Measurements from ENCODE around the gene MFNG.
A peak's percentile ranks its signal among the peaks of the same experiment; 100 is the strongest.

The MFNG gene

GRCh38 chr22:37427711-37428635 is 58.2 kb downstream of the MFNG start:
- Mint-ChIP-seq H3K27me3 (peaks cover 57% of the 10 kb centered on the region), H3K36me3 (peaks cover 5% of the 10 kb centered on the region), H3K4me3 (peak overlapping the region; percentile 50), H3K4me1 (peaks cover 4% of the 10 kb centered on the region), H3K9me3 (no peaks in the 10 kb centered on the region), H3K27ac (no peak overlapping the region)
- peak in 1 of 2 donors; percentile 32 for DNase-seq (ENCODE audit: low spot score in 2 of 2)
- no peak for ATAC-seq (ENCODE audit: low read depth)

- Mint-ChIP-seq H3K4me1 (peaks cover 4% of the 10 kb centered on the region), H3K36me3 (peaks cover 5% of the 10 kb centered on the region), H3K27ac (no peak within 1 kb of the TSS), H3K4me3 (peak within 1 kb of the TSS; percentile 74), H3K27me3 (peaks cover 52% of the 10 kb centered on the region), H3K9me3 (no peaks in the 10 kb centered on the region)
- DNase-seq (ENCODE audit: low spot score in 2 of 2): no peak
- ATAC-seq (ENCODE audit: low read depth): no peak
These were observed 59.0 kb downstream of the MFNG start, which contains the start of gene ELFN2 for GRCh38 chr22:37427135-37427710. Gene ELFN2, minus strand, starts transcription at chr22:37427479. Its CDS starts 51,945 bp downstream, at chr22:37375534.

- DNase-seq (ENCODE audit: low spot score in 2 of 2) (no peak), ATAC-seq (ENCODE audit: low read depth) (no peak)
- Mint-ChIP-seq H3K27me3 (peaks cover 48% of the 10 kb centered on the region), H3K9me3 (no peaks in the 10 kb centered on the region), H3K27ac (no peak overlapping the region), H3K36me3 (peaks cover under 1% of the 10 kb centered on the region), H3K4me1 (peaks cover 4% of the 10 kb centered on the region), H3K4me3 (peak overlapping the region; percentile 74)
These were observed 59.5 kb downstream of the MFNG start for GRCh38 chr22:37426706-37427134.

- no peak overlapping the region for H3K27ac Mint-ChIP-seq
- peaks cover 4% of the 10 kb centered on the region for H3K4me1 Mint-ChIP-seq
- ATAC-seq (ENCODE audit: low read depth): peak; percentile 20
- peaks cover 47% of the 10 kb centered on the region for H3K27me3 Mint-ChIP-seq
- no peak overlapping the region for H3K4me3 Mint-ChIP-seq
- H3K36me3 Mint-ChIP-seq: no peaks in the 10 kb centered on the region
- DNase-seq (ENCODE audit: low spot score in 2 of 2): no peak
- no peaks in the 10 kb centered on the region for H3K9me3 Mint-ChIP-seq
These were observed 60.1 kb downstream of the MFNG start for GRCh38 chr22:37425800-37426705.

- Mint-ChIP-seq H3K27me3 (peaks cover 46% of the 10 kb centered on the region), H3K27ac (no peak overlapping the region), H3K36me3 (no peaks in the 10 kb centered on the region), H3K4me1 (peaks cover 8% of the 10 kb centered on the region), H3K9me3 (no peaks in the 10 kb centered on the region), H3K4me3 (no peak overlapping the region)
- no peak for DNase-seq (ENCODE audit: low spot score in 2 of 2)
- no peak for ATAC-seq (ENCODE audit: low read depth)
These were observed 60.8 kb downstream of the MFNG start for GRCh38 chr22:37425369-37425768.

GRCh38 chr22:37423283-37423682 is 62.9 kb downstream of the MFNG start:
- Mint-ChIP-seq H3K27ac (no peak overlapping the region), H3K9me3 (no peaks in the 10 kb centered on the region), H3K27me3 (peaks cover 48% of the 10 kb centered on the region), H3K4me3 (no peak overlapping the region), H3K4me1 (peaks cover 20% of the 10 kb centered on the region), H3K36me3 (peaks cover 4% of the 10 kb centered on the region)
- DNase-seq (ENCODE audit: low spot score in 2 of 2) (no peak), ATAC-seq (ENCODE audit: low read depth) (no peak)

- no peak for ATAC-seq (ENCODE audit: low read depth)
- H3K9me3 Mint-ChIP-seq: no peaks in the 10 kb centered on the region
- H3K27ac Mint-ChIP-seq: no peak overlapping the region
- peaks cover 53% of the 10 kb centered on the region for H3K27me3 Mint-ChIP-seq
- no peak for DNase-seq (ENCODE audit: low spot score in 2 of 2)
- peaks cover 4% of the 10 kb centered on the region for H3K36me3 Mint-ChIP-seq
- no peak overlapping the region for H3K4me3 Mint-ChIP-seq
- peaks cover 25% of the 10 kb centered on the region for H3K4me1 Mint-ChIP-seq
These were observed 64.7 kb downstream of the MFNG start for GRCh38 chr22:37421468-37421877.

- H3K4me1 Mint-ChIP-seq: peaks cover 29% of the 10 kb centered on the region
- ATAC-seq (ENCODE audit: low read depth) (no peak), DNase-seq (ENCODE audit: low spot score in 2 of 2) (no peak)
- peaks cover 4% of the 10 kb centered on the region for H3K36me3 Mint-ChIP-seq
- H3K27me3 Mint-ChIP-seq: peaks cover 53% of the 10 kb centered on the region
- no peak overlapping the region for H3K27ac Mint-ChIP-seq
- H3K4me3 Mint-ChIP-seq: peak overlapping the region; percentile 85
- H3K9me3 Mint-ChIP-seq: no peaks in the 10 kb centered on the region
These were observed 65.3 kb downstream of the MFNG start for GRCh38 chr22:37420686-37421467.

- ATAC-seq (ENCODE audit: low read depth): peak; percentile 31
- H3K27me3 Mint-ChIP-seq: peaks cover 48% of the 10 kb centered on the region
- H3K9me3 Mint-ChIP-seq: no peaks in the 10 kb centered on the region
- no peak overlapping the region for H3K27ac Mint-ChIP-seq
- H3K4me3 Mint-ChIP-seq: peak overlapping the region; percentile 85
- no peak for DNase-seq (ENCODE audit: low spot score in 2 of 2)
- H3K4me1 Mint-ChIP-seq: peaks cover 28% of the 10 kb centered on the region
- H3K36me3 Mint-ChIP-seq: peaks cover 4% of the 10 kb centered on the region
These were observed 66.1 kb downstream of the MFNG start for GRCh38 chr22:37419969-37420685.

GRCh38 chr22:37419370-37419968 is 66.7 kb downstream of the MFNG start:
- peaks cover 47% of the 10 kb centered on the region for H3K27me3 Mint-ChIP-seq
- no peaks in the 10 kb centered on the region for H3K9me3 Mint-ChIP-seq
- H3K36me3 Mint-ChIP-seq: peaks cover 4% of the 10 kb centered on the region
- peak overlapping the region; percentile 69 for H3K4me3 Mint-ChIP-seq
- H3K4me1 Mint-ChIP-seq: peaks cover 28% of the 10 kb centered on the region
- H3K27ac Mint-ChIP-seq: no peak overlapping the region
- ATAC-seq (ENCODE audit: low read depth) (no peak), DNase-seq (ENCODE audit: low spot score in 2 of 2) (no peak)
